ENCODE data around the gene UTP20. TPM values are rescaled to one million over a fixed set of nuclear protein-coding genes. Genes with fewer than 3 reads are reported as not detected.
"Not testable (repeated sequence)": the region's sequence is repeated elsewhere in the genome, so short reads cannot be mapped to it uniquely, and the experiment has no call there.

UTP20 gene
- total RNA-seq, 1 donor from 2014 or later: 7.0 TPM

DNA sequence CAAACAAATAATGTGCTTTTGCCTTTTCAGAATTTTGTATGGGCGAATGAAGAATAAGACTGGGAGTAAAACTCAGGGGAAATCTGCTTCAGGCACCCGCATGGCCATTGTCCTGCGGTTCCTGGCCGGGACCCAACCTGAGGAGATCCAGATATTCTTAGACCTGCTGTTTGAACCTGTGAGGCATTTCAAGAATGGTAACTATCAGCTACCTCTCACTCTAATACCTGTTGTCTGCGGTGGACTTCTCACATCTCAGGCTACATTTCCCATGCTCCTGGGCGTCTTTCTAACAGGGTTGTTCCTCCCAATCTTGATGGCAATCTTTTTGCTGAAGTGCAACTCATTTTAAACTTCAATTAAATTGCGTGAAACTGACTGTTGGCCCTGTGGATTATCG, 47.1 kb downstream of the UTP20 start:
- DNase-seq (ENCODE audit: low spot score): no peak

DNA sequence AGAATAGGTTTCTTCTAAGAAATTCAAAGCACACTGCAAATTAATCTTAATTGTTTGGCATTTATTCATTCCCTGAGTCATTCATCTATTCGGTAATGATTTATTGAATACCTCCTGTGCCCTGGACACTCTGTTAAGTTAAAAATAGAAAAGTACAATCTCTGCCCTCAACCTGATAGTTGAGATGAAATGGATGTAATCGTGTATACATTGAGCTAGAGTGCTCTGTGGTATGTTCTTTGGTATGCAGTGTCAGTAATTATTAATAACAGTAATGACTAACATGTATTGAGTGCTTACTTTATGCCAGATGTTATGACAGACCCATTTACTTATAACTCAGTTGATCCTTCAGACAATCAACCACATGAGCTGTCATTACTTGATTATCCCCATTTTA, 47.6 kb downstream of the UTP20 start:
- DNase-seq (ENCODE audit: low spot score): no peak

DNA sequence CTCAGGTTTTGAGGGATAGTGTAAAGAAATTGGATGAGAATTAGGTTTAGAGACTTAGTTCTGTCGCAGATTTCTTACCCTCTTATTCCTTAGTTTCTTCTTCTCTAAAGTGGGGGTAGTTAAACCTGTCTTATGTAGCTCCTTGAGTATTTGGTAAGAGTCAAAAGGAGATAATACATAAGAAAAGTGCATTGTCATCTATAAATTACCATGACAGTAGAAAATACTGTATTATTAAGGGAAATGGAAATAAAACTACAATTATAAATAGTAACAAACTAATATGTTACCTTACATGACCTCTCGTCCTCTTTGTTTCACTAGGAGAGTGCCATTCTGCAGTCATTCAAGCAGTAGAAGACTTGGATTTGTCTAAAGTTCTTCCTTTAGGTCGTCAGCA, 49.0 kb downstream of the UTP20 start:
- no peak for DNase-seq (ENCODE audit: low spot score)

DNA sequence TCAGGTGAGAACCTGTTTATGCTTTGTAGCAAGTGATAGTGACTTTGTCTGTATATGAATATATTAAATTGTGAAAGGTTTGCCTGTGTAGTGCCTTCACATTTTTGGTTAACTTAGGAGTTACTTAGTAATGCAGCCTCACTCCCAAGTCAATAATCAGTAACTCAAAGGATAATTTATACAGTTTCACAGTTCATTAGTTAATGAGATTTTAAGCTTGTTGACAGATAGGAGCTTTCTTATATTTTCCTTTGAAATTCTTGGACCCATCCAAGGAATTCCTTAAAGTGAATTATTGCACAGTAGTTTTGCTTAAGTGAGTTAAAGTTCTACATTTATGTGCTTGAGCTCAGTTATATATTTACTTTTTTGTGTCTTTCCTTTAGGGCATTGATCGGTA, 50.7 kb downstream of the UTP20 start:
- no peak for DNase-seq (ENCODE audit: low spot score)

DNA sequence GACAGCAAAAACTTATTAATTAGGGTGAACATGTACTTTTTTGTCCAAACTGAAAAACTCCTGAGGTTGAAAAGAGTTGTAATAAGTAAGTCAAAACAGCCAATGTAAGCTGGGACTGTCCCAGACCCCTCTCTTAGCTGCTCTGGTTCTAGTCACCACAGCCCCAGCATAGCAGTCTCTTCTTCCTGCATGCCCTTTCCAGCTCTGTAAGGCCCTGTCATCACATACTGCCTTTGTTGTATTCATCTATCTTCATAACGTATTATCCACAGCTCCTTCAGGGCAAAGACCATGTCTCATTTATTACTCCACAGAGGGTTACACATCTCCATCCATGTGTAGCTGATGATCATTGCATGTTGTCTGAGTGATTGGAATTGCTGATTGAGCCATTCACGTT, 56.5 kb downstream of the UTP20 start:
- DNase-seq (ENCODE audit: low spot score): no peak

DNA sequence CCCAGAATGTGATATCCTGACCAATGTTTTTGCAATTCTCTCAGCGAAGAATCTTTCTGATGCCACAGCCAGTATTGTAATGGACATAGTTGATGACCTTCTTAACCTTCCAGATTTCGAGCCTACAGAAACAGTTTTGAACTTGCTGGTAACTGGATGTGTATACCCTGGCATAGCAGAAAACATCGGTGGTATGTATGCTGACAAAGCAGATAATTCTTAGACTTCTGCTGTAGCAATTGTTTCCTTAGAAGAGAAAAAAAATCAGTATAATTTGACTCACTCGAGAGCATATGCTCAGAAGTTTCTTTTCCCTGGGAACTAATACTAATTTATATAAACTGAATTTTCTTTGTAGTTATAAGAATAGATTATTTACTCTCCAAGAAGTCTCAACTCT, 58.2 kb downstream of the UTP20 start:
- no peak for DNase-seq (ENCODE audit: low spot score)

DNA sequence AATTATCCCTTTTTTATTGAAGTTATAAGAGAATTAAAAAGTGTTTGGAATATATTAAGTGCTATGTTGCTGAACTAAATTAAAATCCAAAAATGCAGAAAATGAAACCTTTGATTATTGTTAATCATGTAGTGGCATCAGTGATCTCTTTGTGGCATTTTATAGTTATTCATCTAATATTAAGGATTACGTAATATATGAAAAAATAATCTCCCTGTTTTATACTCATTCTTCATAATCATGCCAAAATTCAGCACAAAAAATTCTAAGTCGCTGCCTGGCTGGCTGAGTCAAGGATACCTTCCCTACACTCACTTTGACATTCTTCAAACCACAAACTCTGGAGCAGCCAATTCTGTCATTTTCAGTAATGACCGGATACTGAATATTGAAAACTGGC, 64.0 kb downstream of the UTP20 start:
- DNase-seq (ENCODE audit: low spot score): no peak

DNA sequence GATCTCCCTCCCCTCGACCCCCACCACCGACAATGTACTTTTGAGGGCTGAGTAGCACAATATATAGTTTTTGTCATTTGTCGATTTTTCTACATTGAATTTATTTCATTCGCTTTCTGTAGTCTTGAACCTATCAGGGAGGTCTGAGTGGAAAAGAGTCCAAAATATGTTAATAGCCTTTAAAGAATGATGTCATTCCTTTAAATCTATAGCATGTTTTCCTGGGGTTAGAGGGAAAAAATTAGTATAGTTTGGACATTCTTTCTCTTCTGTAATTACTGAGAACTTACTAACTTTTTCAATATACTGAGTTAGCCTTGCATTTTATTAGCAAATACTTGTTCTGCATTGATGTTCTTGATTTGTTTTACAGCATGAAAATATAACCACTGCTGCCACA, 71.8 kb downstream of the UTP20 start:
- no peak for DNase-seq (ENCODE audit: low spot score)

DNA sequence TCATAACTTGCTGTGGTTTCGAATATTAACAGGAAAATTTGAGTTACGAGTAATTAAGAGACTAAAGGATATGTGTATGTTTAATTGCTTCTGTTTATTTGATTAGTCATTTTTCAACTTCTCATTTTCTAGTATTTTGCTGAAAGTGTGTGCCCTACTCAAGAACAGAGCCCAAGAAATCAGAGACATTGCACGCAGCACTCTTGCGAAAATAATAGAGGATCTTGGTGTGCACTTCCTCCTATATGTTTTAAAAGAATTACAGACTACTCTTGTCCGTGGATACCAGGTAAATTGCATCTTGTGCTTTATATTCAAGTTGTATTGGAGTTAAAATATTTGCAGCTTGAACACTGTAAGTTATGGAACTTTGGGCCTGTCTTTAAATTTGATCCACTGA, 76.9 kb downstream of the UTP20 start:
- DNase-seq (ENCODE audit: low spot score): no peak

DNA sequence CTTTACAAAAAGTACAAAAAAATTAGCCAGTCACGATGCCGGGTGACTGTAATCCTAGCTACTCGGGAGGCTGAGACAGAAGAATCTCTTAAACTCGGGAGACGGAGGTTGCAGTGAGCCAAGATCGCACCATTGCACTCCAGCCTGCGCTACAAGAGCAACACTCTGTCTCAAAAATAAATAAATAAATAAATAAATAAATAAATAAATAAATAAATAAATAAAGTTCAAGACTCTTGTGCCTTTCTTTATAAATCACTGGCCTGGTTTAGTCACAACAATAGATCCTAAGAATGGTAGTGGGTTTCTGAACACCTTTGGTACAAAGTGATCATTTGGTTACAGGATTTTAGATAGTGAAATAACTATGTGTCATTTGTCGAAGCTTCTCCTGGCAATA, 81.5 kb downstream of the UTP20 start:
- DNase-seq (ENCODE audit: low spot score): no peak

DNA sequence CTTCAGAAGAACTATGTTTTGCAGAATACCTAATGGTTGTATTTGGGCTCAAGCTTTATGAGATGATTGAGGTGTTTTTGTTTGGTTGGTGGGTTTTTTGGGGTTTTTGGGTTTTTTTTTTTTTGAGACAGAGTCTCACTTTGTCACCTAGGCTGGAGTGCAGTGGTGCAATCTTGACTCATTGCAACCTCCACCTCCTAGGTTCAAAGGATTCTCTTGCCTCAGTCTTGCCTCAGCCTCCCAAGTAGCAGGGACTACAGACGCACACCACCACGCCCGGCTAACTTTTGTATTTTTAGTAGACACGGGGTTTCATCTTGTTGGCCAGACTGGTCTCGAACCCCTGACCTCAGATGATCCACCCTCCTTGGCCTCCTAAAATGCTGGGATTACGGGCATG, 88.1 kb downstream of the UTP20 start:
- DNase-seq (ENCODE audit: low spot score): no peak

DNA sequence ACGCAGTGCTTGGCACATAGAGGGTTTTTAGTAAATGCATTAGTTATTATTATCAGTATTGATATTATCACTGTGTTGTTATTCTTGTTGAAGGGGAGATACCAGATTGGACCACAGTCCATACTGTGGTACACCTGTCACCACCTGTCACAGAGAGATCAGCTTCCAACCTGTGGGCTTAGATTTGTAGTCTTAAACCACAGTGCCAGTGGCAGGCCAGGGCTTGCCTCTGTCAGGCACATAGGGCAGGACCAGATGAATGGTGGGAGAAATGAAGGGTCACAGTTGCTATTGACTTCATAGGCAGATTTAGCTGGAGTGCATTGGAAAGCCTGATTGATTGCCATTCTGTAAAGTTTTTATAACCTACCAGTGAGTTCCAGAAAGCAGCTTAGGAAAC, 92.5 kb downstream of the UTP20 start:
- no peak for DNase-seq (ENCODE audit: low spot score)

DNA sequence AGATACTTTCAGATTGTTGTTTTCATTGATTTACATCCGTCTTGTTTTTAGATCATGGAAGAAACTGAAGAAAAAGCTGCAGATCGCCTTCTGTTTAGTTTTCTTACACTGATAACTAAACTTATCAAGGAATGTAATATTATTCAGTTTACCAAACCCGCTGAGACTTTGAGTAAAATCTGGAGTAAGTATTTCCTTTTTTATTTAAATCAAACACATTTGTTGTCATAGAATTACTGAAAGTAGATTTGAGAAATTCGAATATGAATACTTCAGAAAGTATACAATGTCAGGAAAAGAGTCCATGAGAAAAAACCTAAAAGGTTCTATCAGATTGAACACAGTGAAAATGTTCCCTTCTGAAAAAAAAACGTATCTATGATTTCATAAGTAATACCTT, 95.7 kb downstream of the UTP20 start:
- DNase-seq (ENCODE audit: low spot score): no peak

DNA sequence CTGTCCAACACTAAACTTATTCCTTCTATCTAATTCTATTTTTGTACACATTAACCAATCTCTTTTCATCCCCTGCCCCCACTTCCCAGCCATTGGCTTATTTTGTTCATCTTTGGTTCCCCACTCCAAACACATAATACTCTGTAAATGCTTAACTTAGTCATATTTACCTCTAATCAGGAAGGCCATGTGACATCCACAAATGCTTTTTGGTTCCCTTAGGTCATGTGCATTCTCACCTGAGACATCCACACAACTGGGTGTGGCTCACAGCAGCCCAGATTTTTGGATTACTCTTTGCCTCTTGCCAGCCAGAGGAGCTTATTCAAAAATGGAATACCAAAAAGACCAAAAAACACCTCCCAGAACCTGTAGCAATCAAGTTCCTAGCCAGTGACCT, 99.2 kb downstream of the UTP20 start:
- DNase-seq (ENCODE audit: low spot score): no peak

DNA sequence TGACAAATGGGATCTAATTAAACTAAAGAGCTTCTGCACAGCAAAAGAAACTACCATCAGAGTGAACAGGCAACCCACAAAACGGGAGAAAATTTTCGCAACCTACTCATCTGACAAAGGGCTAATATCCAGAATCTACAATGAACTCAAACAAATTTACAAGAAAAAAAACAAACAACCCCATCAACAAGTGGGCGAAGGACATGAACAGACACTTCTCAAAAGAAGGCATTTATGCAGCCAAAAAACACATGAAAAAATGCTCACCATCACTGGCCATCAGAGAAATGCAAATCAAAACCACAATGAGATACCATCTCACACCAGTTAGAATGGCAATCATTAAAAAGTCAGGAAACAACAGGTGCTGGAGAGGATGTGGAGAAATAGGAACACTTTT, 111.3 kb downstream of the UTP20 start:
- DNase-seq (ENCODE audit: low spot score): not testable (repeated sequence)

DNA sequence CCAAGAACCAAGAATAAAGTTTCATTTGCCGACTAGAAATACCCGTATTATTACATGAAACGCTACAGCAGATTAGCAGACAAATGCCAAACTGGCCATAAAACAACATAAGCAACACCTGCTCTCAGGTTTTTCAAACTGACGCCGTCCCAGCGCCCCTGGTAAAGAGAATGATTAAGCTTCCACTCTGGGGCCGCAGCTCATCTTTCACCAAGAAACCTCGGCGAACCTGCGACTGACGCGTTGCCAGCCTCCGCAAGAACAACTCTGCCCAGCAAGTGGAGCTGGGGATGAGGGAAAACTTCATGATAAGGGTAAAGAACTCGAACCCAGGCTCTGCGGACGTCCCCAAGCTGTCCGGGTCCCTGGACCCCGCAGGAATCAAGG, 127.1 kb downstream of the UTP20 start:
- DNase-seq (ENCODE audit: low spot score): no peak

DNA sequence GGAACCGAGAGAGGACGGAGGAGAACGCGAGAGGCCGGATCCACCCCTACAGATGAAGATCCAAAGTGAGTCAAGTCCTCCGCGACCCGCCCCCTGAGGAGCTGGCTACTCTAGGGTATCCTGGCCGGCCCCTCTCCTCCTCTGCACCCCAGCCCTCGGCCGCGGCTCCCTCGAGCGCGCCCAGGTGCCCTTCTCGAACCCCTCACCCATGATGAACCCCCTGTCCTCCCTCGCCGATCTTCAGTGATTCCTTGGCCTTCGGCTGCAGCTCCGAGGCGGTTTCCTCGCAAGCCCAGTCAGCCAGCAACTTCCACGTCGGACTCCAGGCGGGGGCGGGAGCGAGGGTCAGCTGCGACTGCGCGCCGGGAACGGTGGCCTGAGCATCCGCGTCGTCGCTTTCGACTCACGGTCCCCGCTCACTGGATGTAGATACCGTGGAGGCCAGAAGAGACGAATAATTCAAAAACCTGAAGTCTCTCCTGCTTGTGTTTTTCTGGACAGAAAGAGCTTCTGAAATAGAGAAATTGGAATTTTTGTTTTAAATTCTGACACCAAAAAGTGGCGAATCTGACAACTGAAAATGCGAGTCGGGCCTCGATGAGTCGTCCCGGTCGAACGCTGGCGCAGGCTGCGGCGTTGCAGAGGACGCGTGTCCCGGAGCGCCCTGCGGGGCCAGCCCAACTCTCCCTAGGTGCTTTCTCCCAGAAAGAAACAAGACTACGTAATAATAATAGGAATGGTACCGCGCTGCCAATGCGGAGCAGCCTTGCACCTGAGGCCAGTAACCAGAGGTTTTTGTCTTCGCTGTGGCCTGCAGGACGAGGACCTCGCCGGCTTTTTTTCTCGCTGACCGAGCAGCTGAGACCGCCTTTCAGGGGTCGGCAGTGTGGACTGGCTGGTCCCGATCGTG, 127.8 kb downstream of the UTP20 start, which contains the start of gene ARL1:
Gene ARL1, minus strand, starts transcription at position 337 of the 910 bp plus-strand sequence. Its CDS starts 127 bp downstream, at position 210.
- DNase-seq (ENCODE audit: low spot score): peak; percentile 95

DNA sequence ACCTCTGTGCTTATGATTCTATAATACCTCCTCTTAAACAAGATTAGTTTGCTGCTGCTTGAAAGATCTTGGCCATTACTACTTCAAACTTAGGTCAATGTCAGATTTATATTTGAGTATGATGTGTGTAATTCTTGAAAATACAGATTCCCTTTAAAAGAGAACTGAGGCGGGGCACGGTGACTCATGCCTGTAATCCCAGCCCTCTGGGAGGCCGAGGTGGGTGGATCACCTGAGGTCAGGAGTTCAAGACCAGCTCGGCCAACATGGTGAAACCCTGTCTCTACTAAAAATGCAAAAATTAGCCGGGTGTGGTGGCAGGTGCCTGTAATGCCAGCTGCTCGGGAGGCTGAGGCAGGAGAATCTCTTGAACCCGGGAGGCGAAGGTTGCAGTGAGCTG, 130.3 kb downstream of the UTP20 start:
- not testable (repeated sequence) for DNase-seq (ENCODE audit: low spot score)

DNA sequence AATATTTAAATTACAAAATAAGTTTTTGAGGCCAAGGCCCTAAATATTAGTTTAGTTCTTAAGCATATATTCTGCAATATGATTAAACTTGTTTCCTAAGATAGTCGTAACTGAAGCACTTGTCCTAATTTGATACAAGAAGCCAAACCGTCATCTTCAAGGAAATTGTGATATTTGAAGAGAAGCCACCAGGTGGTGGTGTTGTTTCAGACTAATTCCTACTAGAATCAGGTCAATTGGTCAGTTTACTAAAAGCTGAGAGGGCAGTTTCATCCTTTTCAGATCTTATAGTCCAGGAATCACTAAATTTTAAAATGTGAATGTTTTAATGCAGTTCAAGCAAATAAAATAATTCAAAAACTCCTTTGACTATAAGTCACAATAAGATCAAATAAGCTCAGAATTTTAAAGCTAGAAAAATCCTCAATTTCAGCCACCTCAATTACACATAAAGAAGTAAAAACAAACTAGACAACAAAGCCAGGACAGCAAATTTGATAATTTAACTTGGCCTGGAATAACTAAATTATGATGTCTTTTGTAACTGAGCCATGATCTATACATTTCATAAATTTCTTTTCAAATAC, 134.7 kb downstream of the UTP20 start:
- peak; percentile 63 for DNase-seq (ENCODE audit: low spot score)

DNA sequence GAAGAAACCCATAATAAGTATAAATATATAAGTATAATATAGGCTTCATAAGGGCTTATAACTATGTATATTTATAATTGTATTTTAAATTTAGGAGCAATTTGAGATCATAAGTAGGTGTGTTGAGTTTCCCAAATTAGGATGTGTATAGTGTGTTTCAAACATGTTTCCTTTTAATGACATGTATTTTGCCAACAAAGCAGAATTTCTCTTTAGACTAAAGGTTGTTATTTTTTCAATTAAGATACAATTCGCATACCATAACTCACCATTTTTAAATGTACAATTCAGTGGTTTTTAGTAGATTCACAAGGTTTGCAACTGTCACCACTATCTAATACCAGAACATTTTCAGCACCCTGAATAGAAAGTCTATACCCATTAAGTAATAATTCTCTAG, 135.3 kb downstream of the UTP20 start:
- DNase-seq (ENCODE audit: low spot score): no peak

DNA sequence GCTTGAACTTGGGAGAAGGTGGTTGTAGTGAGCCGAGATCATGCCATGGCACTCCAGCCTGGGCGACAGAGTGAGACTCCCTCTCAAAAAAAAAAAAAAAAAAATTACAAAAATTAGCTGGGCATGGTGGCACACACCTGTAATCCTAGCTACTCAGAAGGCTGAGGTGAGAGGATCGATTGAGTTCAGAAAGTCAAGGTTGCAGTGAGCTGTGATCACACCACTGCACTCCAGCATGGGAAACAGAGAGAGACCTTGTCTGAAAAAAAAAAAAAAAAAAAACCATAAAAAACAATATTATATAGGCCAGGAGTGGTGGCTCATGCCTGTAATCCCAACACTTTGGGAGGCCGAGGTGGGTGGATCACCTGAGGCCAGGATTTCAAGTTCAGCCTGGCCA, 142.2 kb downstream of the UTP20 start:
- not testable (repeated sequence) for DNase-seq (ENCODE audit: low spot score)

DNA sequence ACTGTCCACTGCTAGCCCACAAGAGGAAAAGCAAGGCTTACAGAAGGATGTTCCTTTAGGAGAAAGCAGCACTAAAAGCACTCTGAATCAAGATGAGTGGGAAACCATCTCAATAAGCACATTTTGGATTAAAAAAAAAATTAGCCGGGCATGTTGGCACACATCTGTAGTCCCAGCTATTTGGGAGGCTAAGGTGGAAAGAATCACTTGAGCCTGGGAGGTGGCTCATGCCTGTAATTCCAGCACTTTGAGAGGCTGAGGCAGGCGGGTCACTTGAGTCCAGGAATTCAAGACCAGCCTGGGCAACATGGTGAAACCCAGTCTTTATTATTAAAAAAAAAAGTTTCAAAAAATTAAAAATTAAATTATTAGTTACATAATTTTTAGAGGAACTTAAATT, 144.7 kb downstream of the UTP20 start:
- no peak for DNase-seq (ENCODE audit: low spot score)

DNA sequence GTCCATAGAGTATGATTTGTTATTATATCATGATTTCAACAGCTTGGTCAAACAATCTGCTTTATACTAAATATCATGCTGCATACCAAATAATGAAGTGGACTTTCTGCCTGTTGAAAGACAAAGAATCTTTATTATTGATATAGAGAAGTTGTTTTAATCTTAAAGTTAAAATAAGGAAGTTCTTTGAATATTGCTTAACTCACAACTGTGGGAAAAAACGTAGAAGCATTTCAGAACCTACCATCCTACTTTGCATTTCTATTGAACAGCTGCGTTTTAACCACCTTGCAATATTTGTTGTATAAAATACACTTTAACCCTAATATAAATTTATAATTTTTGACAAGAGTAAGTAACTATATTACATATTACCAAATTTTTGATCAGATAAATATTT, 150.6 kb downstream of the UTP20 start:
- DNase-seq (ENCODE audit: low spot score): no peak

Measured in umbilical cord (tissue), 2 donors.